ENCODE results near the gene TXNRD3.

TXNRD3 gene

GRCh38 chr3:126659915-126660886 lies 5.3 kb upstream of the TXNRD3 start:
- intact Hi-C loops (cut with DNase I; ENCODE audit: low total_unique reads), result no loop called here
- TF ChIP-seq CTCF (IDR thresholded peaks at IDR 0.05), result no peak
- no peaks in the 10 kb centered on the region for H3K36me3 ChIP-seq
- no peaks in the 10 kb centered on the region for H3K4me1 ChIP-seq
- no peaks in the 10 kb centered on the region for H3K9me3 ChIP-seq
- no peak for DNase-seq
- H3K27me3 ChIP-seq, result peaks cover 0 to 45% of the 10 kb centered on the region in 2 donors
- H3K27ac ChIP-seq, result no peak overlapping the region
- no peak overlapping the region for H3K4me3 ChIP-seq

- intact Hi-C loops (cut with DNase I; ENCODE audit: low total_unique reads), result no loop called here
- H3K27me3 ChIP-seq, result peaks cover 0 to 41% of the 10 kb centered on the region in 2 donors
- no peak for DNase-seq
Measured at GRCh38 chr3:126658584-126658983, 3.7 kb upstream of the TXNRD3 start.

GRCh38 chr3:126657901-126658300 lies 3.0 kb upstream of the TXNRD3 start:
- H3K27me3 ChIP-seq, result peaks cover 0 to 34% of the 10 kb centered on the region in 2 donors
- H3K27ac ChIP-seq, result no peak overlapping the region
- peaks cover 0 to 9% (median 3%) of the 10 kb centered on the region in 4 donors for H3K4me1 ChIP-seq
- no peaks in the 10 kb centered on the region for H3K9me3 ChIP-seq
- DNase-seq, result no peak
- H3K4me3 ChIP-seq, result no peak overlapping the region
- no peaks in the 10 kb centered on the region for H3K36me3 ChIP-seq
- intact Hi-C loops (cut with DNase I; ENCODE audit: low total_unique reads), result no loop called here
- TF ChIP-seq CTCF (IDR thresholded peaks at IDR 0.05), result no peak

More at GRCh38 chr3:126658584-126658983, 3.7 kb upstream of the TXNRD3 start:
- H3K36me3 ChIP-seq, result no peaks in the 10 kb centered on the region
- peaks cover 0 to 6% (median 2%) of the 10 kb centered on the region in 4 donors for H3K4me1 ChIP-seq
- H3K27ac ChIP-seq, result no peak overlapping the region
- no peak overlapping the region for H3K4me3 ChIP-seq
- TF ChIP-seq CTCF (IDR thresholded peaks at IDR 0.05), result no peak
- no peaks in the 10 kb centered on the region for H3K9me3 ChIP-seq

GRCh38 chr3:126656371-126657134 lies 1.6 kb upstream of the TXNRD3 start:
- Histone ChIP-seq H3K36me3 (no peaks in the 10 kb centered on the region), H3K27ac (no peak overlapping the region), H3K27me3 (peaks cover 0 to 21% of the 10 kb centered on the region in 2 donors), H3K4me1 (peaks cover 0 to 9% (median 3%) of the 10 kb centered on the region in 4 donors), H3K9me3 (no peaks in the 10 kb centered on the region), H3K4me3 (no peak overlapping the region)
- DNase-seq, result no peak
- no peak for TF ChIP-seq CTCF (IDR thresholded peaks at IDR 0.05)
- intact Hi-C loops (cut with DNase I; ENCODE audit: low total_unique reads), result no loop called here

GRCh38 chr3:126655887-126656286 lies 963 bp upstream of the TXNRD3 start:
- no peaks in the 10 kb centered on the region for H3K36me3 ChIP-seq
- no peak overlapping the region for H3K27ac ChIP-seq
- DNase-seq, result no peak
- H3K4me1 ChIP-seq, result peaks cover 0 to 9% (median 3%) of the 10 kb centered on the region in 4 donors
- intact Hi-C loops (cut with DNase I; ENCODE audit: low total_unique reads), result no loop called here
- H3K27me3 ChIP-seq, result peaks cover 0 to 15% of the 10 kb centered on the region in 2 donors
- H3K4me3 ChIP-seq, result no peak overlapping the region
- TF ChIP-seq CTCF (IDR thresholded peaks at IDR 0.05), result no peak
- H3K9me3 ChIP-seq, result no peaks in the 10 kb centered on the region

Measured in tibial artery (tissue), 4 donors.